Medulla oblongata (tissue), 1 donor: Measurements from ENCODE around the gene SCAMP2.

Source experiments
- DNase-seq: peaks from one replicate; pipeline ENCODE4 v3.0.0-alpha.2; 2015; ENCODE audit errors: extremely low spot score

Gene SCAMP2

DNA sequence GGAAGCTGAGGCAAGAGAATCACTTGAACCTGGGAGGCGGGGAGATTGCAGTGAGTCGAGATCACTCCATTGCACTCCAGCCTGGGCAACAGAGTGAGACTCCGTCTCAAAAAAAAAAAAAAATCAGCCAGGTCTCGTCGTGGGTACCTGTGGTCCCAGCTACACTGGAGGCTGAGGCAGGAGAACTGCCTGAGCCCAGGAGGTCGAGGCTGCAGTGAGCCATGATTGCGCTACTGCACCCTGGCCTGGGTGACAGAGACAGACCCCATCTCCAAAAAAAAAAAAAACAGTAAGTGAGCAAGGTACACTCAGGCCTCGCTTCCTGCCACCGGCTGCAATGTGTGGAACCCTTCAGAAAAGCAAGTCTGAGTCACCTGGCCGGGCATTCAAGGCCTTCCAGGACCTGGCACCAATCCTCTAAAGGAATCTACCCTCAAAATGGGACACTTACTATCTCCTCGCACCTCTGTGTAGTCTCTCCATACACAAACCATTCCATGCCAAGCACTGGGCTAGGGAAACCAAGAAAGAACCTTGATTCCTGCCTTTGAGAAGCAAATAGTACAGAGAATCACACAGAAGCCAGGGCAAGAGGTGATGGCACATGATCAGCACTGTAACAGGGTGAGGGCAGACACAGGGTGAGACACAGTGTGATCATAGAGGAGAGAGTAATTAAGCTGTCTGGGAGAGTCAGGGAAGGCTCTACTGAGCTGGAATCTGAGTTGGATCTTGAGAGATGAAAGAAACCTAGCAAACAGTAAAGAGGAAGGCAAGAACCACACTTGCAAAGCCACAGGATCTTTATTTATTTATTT, 9.7 kb downstream of the SCAMP2 start:
- no peak for DNase-seq

DNA sequence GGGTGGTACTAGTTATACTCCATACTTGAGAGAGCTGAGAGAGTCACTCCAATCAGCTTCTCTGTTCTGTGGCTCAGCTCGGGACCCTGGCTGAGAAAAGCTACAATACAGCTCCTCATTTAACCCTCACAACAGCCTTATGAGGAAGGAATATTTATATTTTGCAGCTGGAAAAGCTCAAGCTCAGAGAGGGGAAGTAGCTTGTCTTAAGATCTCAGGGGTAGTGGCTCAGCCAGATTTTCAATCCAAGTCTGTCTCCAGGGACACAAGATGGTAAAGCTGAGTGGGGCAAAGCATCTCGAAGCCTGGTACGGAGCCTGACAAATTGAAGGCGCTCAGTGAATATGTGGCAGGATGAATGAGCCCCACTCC, 14.8 kb downstream of the SCAMP2 start:
- peak; percentile 43 for DNase-seq

DNA sequence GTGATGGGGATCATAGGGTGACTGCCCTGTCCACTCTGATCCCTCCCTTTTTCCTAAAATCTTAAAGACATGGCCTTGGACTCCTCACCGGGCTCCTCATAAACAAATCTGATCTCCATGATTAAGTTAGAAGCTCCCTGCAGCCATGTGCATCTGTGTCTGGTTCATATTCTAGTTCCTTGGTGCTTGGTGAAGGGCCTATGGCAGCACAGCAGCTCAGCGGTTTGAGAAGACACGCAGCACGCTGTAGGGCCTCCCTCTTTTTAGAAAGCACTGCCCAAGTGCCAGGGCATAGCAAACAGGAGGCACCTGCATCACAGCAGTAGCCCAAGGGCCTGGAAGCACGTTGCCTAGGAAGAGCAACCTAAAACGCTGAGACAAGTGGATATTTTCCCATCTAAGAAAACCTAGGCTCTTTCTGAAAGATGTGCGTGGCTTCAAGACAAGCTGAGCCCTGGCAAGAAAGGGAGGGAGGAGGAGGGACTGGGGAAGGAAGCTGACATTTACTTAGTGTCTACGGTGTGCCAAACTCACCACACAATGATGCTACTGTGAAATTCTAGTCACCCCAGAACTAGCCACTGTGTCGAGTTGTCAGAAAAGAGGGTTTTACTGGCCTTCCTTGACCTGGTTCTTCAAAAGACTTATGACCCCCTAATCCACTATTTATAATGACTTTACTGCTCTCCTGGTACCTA, 15.3 kb downstream of the SCAMP2 start:
- DNase-seq = peak; percentile 52

DNA sequence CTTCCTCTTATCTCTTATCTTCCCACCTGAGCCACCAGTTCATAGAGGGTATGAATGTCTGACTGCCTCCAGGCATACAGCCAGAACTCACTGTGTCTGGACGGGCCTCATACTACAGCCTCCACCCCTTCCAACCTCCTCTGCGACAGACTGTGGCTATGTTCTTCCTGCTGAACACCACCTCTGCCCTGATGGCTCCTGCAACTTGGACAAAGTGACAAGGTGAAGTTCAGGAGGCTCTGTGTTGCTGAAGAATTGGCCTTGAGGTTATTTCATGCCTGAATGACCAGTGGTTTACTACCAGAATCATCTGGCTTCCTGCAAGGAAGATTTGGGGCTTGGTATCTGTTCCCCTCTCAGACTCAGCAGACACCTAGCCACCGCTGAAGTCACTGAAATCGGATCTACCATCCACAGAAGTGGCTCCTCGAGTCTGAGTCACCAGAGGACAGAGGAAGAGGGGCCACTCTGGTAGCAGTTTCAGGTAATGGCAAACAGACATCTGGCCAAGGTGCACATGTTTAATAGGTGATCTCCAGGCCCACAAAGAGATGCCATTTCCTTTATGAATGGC, 16.0 kb downstream of the SCAMP2 start:
- no peak for DNase-seq

DNA sequence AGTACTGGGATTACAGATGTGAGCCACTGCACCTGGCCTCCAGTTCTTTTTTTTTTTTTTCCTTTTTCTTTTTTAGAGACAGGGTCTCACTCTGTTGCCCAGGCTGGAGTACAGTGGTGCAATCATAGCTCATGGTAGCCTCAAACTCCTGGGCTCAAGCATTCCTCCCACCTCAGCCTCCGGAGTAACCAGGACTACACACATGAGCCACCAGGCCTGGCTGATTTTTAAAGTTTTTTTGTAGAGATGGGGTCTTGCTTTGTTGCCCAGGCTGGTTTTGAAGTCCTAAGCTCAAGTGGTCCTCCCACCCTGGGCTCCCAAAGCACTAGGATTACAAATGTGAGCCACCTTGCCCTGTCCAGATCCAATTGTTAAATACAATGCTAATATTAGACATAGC, 16.6 kb downstream of the SCAMP2 start:
- no peak for DNase-seq

DNA sequence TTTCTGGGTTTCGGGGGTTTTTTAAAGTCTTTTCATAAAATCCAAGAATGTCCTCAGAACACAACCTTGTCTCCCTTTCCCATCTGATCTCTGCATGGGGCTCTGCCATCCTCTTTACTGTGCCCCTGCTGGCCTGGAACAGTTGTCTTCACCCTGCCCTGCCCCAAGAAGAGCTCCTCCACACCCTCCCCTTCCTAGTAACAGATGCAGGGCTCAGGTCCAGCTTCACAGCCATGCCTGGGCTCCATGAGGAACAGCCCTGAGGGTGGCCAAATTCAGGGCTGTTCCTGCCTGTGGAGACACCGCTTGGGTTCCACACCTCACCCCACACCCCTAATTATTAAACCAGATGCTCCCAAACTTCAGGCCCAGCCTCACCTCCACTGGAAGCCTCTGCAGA, 17.3 kb downstream of the SCAMP2 start:
- no peak for DNase-seq

DNA sequence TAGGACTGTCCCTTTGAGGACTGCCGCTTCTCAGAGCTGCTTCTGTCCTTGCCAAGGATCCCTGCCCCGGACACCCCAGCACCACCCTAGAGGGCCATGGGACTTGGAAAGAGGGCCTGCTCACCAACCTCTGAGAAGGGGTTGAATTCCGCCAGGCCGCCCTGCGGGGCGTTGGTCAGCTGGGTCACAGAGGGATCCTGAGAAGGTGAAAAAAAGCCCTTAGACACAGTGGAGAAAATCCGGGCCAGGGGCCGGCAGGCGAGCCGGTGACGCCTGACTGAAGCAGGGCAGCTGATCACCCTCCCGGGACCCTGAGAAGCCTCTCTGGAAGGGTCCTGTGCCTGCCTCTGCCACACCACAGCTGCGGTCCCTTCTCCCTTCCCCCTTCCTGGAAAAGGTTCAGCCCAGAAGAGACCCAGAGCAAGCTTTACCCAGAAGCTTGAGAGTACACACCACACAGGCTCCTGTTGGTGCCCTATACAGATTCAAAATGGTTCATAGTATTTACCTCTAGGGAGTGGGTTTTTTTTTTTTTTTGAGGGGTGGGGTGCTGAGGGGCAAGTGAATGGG, 18.6 kb downstream of the SCAMP2 start:
- no peak for DNase-seq

DNA sequence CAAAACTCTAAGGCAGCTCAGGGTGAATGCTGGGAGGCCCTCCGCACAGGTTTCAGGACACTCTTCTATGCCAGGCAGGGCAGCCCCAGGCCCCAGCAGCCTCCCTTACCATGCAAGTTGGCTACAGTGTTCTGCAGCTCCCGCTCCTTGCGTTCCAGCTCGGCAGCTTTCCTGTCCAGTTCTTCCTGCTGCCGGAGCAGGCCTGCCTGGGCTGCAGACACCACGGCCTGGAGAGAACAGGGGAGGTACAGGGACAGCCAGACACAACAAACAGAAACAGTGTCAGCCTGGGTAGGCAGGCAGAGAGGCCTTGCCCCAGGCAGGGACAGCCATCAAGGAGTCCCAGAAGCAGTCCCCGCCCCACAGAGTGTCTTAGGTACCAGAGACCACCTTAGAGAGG, 21.2 kb downstream of the SCAMP2 start:
- DNase-seq = no peak

DNA sequence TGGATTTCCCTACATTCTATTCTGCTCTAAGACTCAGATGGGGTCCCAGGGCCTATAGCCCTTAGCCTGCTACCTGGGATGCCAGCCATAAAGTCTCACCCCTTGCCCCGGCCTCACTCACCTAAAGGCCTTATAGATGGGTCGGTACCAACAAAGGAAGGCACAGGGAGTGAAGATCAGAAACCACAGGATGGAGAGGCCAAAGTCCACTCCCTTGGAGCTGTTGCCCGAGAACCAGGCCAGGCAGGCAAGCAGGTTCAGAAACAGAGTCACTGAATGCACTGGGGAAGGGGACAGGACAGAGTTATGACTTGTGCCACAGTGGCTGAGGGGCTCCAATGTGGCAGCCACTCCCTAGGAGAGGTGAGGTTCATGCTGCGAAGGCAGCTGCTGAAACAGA, 22.8 kb downstream of the SCAMP2 start:
- DNase-seq = no peak

DNA sequence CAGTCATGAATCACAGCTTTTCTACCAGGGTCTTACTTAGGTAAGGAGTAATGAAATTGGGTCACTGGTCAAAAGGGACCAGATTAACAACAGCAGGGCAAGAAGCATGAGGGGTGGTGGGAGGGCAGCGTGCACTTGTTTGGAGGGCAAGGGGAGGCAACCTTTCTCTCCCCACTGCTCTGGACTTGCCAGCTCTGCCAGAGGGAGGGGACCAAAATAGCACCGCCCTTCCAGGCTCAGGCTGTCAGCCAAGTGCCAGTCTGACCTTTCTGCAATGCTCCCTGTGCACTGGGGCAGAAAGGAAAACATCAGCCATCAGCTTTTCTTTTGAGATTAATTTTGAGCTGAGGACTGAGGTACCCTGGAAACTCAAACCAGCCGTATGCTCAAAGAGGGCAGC, 25.7 kb downstream of the SCAMP2 start:
- DNase-seq = peak; percentile 47

DNA sequence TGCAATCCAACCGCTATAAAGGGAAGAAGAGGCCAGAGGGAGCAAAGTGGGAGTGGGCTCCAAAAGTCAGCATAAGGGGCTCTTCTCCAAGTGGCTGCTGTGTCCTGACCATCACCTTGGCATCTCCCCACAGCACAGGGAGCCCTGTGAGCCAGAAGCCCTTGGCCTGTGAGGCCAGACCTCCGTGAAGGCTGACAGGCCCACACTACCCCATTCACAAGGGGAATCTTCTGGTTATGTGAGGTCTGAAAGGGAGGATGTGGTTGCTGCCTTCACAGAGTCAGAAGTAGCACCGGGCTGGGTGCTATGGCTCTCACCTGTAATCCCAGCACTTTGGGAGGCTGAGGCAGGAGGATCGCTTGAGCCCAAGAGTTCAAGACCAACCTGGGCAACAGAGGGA, 27.6 kb downstream of the SCAMP2 start:
- no peak for DNase-seq

DNA sequence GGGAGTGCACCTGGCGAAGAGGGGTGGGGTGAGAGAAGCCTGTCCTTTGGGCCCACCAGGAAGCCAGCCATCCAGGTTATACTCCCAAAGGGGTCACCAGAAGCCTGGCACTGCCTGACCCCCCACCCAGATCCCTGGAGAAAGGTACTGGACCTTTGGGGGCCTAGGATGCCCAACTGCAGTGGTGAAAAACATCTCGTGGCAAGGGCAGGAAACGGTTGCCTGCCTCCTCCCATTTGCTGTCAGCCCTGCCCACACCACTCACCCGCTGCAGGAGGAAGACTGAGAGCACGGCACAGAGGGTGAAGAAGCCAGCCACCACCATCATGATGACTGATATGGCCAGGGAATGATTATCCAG, 28.0 kb downstream of the SCAMP2 start:
- no peak for DNase-seq

DNA sequence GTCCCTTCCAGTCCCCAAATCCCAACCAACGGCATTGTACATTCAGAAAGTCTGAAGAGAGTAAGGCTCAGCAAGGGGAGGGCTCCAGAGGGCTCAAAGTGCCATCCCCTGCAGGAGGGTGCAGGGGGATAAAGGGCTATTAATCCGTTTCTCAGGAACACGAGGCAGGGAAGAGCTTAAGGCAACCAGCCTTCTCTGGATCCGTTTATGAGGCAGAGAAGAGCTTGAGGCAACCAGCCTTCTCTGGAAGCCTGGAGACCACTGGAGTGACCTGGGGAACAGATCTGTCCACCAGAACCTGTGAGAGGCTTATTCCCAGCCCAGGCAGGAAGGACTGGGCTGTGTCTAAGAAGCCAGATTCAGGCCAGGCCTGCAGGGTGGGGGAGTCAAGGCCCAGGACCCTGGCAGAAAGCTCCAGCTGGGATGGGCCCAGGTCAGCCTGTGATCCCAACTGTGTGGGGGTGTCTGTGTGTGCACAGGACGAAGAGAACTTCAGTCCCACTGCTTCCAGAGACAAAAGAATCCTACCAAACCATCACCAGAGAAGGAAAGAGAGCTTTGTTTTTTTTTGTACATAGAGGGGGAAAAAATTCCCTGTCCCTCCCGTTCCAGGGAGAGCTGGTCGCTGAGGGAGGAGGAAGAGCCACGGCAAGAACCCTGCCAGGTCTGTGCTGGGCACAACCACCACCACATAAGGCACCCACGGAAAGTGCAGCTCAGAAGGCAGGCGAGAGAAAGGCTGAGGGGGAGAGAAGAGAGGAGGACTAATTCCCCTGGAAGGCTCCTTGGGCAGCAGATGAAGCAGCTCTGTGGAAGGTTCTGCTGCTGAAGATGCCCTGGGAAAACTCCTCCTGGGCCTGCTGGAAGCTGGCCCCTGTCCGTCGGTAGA, 28.6 kb downstream of the SCAMP2 start:
- DNase-seq = no peak

DNA sequence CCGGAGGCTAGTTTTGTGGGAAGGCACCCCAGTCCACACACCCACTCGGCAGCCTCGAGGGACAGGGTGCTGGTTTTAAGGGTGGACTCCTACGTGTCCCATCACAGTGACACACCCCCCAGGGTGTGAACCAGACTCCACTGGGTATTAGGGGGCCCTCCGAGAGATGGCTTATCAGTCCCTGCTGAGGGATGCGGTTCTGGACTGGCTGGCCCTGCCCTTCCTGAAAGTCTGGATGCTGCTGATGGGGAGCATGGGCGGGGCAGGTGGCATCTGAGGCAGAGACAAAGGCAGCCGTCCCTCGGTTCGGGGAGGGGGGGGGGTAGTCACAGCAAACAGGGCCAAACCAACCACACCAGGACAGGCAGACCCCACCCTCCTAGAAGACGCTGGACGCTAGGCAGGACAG, 29.3 kb downstream of the SCAMP2 start:
- no peak for DNase-seq

DNA sequence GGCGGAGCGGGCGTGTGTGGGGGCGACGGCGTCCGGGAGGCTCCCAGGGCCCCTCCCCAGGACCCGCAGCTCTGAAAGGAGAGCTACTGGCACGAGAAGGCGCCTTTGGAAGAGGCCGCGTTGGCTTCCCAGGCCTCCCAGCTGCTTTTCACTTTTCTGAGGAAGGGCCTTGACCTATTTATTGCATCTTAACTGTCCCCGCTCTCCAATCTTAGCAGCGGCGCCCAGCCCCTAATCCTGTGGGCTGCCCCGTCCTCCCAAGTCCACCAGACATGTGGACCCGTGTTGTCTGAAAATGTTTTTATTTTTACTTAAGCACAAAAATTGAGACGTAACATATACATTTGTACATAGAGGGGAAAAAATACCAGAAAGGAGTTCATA, 29.7 kb downstream of the SCAMP2 start:
- no peak for DNase-seq

DNA sequence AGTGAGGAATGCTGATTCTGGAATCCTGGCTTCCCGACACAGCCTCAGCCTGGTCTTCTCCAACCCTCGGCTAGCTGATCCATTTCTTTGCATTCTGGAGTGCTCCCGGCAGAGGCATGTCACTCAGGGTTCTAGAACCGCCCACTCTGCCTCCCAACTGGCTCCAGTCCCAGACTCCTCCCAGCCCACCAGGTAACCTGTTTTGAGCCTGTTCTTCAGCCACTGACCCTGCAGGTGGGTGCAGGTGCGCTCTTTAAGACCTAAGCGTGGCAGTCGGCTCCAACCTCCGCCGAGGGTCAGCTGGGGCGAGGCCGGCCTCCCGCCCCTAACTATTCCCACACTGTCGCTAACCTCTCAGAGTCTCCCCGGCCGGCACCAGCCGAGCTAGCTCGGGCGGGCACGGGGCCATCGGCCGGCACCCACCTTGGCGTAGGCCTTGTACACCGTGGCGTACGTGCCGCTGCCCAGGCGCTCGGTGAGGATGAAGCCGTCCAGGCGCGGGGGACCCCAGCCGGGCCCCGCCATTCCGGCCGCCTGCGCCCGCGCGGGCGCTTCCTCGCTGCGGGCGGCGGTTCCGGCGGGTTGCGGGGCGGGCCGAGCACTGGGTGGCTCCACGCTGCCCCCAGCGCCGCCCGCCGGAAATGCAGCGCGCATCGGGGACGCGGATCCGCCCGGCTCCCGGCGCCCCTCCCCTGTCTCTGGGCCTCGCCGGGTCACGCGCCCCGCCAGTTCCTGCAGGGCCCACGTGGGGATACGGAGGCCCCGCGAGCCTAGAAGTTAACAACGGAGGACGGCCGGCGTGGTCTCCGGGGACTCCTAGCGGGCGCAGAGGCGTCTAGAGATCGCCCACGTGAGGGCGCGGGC, 30.4 kb downstream of the SCAMP2 start, which contains the start of gene ULK3:
Gene ULK3 (minus strand): TSS at position 576 of the 864 bp plus-strand sequence. CDS start 51 bp downstream, at position 525.
- DNase-seq = peak; percentile 95

DNA sequence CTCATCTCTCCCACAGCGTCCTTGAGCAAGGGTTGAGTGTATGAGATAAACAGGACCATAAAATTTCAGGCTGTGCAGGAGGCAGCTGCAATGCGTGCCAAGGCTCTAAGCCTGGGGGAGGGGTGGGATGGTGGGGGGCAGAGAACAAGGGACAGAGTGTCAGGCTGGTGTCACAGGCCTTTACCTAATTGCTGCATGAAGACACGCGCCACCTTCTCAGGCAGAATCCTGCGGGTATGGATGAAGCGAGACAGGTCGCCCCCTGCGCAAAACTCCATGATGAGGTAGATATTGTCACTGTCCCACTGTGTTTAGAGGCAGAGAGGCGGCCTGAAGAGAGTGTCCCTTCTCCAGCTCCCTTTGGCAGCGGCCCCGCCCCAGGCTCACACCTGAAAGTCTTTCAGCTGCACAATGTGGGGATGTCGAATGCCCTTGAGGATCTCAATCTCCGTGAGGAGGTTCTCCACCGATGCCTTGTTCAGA, 31.2 kb downstream of the SCAMP2 start:
- DNase-seq = no peak

DNA sequence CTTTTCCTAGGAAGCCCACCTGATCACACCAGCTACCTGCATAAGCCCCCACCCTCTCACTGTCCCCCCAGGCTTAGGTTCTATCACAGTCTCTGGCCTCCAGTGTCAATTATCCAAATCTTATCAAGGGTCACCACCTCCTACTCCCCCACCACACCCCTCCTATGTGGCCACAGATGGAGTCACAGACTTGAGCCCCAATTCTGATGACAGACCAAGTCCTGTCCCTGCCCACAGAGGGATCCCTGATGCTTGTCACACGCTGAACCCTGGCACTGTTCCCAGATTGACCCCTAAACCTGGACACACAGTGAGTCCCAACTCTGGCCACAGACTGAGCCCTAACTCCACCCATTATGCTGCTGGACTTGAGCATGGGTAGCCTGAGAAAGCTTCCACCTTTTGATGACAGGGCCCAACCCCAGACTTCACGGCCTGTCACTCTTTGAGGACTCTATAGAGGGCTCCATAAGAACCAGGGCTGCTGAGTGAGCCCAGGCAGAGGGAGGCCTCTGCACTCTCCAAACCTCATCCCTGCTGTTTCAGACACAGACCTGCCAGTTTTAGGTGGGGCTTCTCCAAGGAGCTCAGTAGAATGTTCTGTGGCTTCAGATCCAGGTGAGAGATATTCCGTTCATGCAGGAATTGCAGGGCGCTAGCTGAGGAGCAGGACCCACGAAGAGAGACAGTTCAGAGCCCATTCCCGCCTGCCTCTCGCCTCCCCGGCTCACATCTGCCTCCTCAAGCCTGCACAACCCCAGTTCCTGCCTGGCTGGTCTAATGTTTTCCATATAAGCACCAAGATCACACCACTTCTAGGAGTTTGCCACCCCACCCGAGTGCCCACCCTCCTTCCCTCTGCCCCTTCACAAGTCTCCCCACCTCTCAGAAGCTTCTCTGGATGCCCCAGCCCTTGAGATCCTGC, 32.1 kb downstream of the SCAMP2 start:
- no peak for DNase-seq
